ENCODE data around the gene NEB.
"Not testable (repeated sequence)": the region's sequence is repeated elsewhere in the genome, so short reads cannot be mapped to it uniquely, and the experiment has no call there.

NEB gene

DNA sequence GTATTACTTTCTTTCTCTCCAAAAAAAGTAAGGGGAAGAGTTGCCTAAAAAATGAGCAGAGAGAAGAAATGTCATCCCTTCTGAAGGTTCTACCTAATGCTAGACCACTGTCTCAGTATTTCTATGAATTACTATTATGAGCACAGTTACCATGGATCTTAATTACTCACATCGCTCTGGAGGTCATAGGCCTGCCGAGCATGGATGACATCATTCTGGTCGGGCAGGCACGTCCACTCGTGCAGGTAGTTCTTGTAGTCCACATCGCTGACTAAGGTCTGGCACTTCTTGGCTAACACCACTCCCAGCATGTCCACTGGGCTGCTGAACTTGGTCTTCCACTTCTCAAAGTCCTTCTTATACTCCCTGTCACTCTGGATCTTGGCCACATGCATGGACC lies 106.9 kb downstream of the NEB start:
- in situ Hi-C loops (cut with MboI; ENCODE audit: low pct_unique_long_range_greater_than_20kb, low sequenced_read_pairs), result no loop called here

DNA sequence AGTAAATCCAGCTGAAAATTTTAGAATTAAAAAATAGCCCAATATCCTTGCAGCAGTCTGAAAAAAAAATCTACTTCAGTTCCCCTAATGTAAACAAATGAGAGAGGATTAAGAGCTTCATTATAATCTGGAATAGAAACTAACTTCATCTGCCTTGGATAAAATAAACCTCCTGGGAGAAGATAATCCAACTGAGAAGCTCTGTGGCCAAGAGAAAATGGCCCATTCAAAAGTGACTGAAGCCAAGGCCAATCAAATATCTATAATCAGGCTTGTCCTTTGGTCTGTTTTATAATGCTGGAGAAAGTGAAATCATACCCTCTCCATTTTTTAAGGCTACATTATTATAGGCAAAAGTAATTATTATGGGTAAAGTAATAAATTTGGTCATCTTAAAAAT lies 110.0 kb downstream of the NEB start:
- in situ Hi-C loops (cut with MboI; ENCODE audit: low pct_unique_long_range_greater_than_20kb, low sequenced_read_pairs), result no loop called here

More for the DNA sequence above, 106.9 kb downstream of the NEB start:
- DNase-seq, result no peak

DNA sequence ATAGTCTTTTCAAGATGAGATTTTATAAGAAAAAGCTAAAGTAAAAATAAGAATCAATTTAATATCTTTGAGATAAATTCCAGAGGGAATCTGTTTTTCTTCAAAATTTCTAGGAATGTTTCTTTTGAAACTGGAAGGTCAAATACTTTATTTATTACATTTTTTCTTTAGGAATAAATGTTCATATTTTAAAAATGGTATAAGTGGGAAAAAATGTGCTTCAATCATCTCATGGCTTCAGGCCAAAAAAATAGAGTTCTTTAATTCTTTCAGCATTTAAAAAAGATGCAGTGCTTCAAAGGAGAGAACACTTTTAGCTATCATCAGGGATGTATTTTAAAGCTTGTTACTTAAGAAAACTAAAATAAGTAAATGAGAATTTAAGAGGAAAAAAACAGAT lies 110.6 kb downstream of the NEB start:
- in situ Hi-C loops (cut with MboI; ENCODE audit: low pct_unique_long_range_greater_than_20kb, low sequenced_read_pairs), result no loop called here
- DNase-seq, result no peak

More for the DNA sequence above, 110.0 kb downstream of the NEB start:
- no peak for DNase-seq

DNA sequence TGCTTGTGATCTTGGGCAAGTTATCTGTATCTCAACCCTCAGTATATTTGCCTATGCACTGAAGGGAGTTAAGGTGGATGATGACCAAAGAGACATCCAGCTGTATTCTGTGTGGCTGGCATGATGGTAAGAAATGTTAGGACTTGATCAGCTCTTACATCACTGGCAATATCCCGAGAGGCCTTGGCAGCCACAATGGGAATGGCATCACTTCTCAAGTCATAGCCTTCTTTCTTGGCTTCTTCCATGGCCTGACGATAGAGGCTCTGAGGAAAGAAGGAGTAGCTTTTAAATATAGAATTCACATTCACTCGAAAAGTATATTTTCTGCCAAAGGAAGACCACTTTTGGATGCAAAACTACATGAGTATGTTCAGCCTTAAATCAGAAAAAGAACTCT lies 113.5 kb downstream of the NEB start:
- DNase-seq, result no peak
- in situ Hi-C loops (cut with MboI; ENCODE audit: low pct_unique_long_range_greater_than_20kb, low sequenced_read_pairs), result no loop called here

DNA sequence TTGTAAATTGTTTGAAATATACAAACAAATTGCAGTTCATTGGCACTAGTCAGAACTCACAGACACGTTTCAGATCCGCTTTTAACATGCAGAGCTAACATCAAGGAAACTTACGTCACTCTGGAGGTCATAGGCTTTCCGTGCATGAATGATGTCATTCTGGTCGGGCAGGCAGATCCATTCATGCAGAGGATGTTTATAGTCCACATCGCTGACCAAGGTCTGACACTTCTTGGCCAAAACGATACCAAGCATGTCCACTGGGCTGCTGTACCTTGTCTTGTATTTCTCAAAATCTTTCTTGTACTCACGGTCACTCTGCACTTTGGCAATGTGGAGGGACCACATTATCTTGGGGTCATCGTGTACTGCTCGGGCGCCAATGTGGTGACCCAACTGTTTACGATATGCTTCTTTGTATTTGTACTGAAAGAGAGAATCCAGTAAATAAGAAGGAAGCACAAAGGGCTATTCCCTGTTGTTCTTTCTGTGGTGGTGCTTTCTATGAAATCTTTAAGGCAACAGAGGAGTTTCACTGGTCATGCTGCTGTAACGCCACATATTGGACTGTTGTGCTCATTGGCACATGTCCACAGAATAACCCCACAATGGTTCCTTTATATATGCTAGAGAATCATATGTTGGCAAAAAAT lies 114.8 kb downstream of the NEB start:
- no peak for DNase-seq
- in situ Hi-C loops (cut with MboI; ENCODE audit: low pct_unique_long_range_greater_than_20kb, low sequenced_read_pairs), result no loop called here

DNA sequence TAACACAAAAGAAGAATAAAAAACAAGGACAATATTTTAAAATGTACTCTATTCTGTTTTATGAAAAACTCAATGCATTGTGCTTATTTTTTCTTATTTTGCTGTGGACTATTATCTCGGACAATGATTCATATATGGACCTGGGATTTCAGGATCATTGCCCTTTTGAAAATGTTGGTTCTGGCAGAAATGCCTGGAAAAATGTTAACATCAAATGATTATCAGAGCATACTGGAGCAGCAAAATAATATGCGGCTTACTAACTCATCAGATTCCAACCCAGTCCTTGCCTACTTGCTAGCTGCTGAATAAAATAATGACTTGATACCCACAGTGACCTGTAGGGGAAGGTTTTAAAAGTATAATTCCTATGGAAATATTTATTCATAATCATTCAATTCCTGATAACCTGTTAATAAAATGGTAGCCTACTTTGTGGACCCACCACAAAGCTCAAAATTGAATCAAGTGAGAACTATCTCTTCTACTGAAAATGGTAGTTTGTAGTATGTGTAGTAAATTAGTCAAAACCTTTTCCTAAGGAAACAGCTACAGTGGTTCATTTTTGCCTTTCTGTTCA lies 117.4 kb downstream of the NEB start:
- DNase-seq, result no peak
- in situ Hi-C loops (cut with MboI; ENCODE audit: low pct_unique_long_range_greater_than_20kb, low sequenced_read_pairs), result no loop called here

DNA sequence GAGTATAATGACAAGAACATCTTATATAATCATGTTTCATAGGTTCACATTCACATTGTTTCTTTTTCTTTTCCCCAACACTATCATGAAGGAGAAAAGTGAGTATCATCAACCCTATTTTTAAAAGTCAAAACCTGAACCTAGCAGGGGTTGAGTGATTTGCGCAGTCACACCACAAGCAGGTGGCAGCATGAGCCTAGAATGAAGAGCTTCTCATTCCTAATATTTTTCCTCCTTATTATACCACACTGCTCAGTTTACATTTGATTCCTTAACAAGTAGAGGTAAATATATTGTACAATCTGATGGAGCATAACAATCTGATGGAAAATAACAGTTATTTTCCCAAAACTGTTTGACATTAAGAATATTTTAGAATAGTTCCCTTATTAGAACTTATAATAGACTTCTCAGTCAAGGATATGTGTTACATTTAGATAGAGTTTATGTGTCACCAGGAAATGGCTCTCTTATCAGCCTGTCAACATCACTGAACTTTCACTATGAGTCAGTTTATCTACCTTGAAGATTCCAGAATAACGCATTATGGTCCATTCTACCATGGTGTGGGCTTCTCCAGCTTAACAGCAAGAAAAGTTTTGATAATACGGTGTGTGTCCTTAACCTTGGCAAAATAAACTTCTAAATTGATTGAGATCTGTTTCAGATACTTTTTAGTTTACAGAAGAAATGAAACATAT lies 119.5 kb downstream of the NEB start:
- no peak for DNase-seq
- in situ Hi-C loops (cut with MboI; ENCODE audit: low pct_unique_long_range_greater_than_20kb, low sequenced_read_pairs), result no loop called here

DNA sequence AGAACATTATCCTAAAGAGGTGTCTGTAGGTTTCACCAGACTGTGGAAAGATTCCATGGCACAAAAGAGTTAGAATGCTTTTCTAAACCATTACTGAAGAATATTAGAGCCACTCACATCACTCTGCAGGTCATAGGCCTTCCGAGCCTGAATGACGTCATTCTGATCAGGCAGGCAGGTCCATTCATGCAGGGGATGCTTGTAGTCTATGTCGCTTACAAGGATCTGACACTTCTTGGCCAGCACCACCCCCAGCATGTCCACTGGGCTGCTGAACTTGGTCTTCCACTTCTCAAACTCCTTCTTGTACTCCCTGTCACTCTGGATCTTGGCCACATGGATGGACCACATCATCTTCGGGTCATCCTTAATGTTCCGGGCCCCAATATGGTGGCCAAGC lies 120.1 kb downstream of the NEB start:
- DNase-seq, result no peak
- in situ Hi-C loops (cut with MboI; ENCODE audit: low pct_unique_long_range_greater_than_20kb, low sequenced_read_pairs), result no loop called here

DNA sequence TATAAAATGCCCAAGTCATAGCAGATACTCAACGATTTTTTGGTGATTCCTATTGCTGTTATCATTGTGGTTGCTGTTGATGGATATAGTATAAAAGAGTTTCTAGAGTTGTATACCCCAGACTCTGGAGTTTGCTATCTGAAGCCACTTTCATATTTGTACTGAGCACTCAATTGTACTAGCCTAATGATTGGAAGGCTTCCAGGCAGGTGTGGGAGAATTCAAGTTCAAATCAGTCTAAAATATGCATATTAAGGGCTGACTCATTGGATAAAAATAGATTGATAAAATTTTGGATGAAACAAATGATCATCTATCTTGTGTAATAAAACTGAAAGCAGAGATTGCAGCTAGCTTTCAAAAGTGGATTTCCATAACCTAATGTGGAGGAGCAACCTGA lies 122.9 kb downstream of the NEB start:
- DNase-seq, result no peak
- in situ Hi-C loops (cut with MboI; ENCODE audit: low pct_unique_long_range_greater_than_20kb, low sequenced_read_pairs), result no loop called here

DNA sequence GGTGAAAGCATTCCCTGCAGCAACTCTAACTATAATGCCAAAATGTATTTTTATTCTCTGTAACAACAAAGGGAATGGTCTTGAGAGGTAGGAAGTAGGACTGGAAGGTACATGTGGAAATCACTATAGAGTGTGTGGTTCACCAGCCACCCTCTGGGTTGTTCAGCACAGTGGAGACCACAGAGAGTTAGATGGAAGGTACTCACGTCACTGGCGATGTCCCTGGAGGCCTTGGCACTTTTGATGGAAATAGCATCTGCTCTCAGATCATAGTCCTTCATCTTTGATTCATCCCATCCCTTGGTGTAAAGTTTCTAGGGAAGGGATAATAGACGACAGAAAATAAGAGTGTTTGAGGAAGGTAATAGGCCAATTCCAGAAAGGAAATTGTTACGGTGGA lies 124.0 kb downstream of the NEB start:
- in situ Hi-C loops (cut with MboI; ENCODE audit: low pct_unique_long_range_greater_than_20kb, low sequenced_read_pairs), result no loop called here
- DNase-seq, result no peak

DNA sequence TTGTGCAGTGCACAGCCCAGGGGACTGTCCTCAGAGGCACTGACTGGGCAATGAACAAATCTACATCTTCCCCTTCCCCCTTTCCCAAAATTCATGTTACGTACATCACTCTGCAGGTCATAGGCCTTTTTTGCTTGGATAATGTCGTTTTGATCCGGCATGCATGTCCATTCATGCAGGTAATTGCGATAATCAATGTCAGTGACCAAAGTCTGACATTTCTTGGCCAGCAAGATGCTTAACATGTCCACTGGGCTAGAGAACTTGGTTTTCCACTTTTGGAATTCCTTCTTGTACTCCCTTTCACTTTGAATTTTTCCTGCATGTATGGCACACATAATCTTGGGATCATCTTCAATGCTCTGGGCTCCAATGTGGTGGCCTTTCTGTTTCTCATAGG lies 124.6 kb downstream of the NEB start:
- DNase-seq, result no peak
- in situ Hi-C loops (cut with MboI; ENCODE audit: low pct_unique_long_range_greater_than_20kb, low sequenced_read_pairs), result no loop called here

DNA sequence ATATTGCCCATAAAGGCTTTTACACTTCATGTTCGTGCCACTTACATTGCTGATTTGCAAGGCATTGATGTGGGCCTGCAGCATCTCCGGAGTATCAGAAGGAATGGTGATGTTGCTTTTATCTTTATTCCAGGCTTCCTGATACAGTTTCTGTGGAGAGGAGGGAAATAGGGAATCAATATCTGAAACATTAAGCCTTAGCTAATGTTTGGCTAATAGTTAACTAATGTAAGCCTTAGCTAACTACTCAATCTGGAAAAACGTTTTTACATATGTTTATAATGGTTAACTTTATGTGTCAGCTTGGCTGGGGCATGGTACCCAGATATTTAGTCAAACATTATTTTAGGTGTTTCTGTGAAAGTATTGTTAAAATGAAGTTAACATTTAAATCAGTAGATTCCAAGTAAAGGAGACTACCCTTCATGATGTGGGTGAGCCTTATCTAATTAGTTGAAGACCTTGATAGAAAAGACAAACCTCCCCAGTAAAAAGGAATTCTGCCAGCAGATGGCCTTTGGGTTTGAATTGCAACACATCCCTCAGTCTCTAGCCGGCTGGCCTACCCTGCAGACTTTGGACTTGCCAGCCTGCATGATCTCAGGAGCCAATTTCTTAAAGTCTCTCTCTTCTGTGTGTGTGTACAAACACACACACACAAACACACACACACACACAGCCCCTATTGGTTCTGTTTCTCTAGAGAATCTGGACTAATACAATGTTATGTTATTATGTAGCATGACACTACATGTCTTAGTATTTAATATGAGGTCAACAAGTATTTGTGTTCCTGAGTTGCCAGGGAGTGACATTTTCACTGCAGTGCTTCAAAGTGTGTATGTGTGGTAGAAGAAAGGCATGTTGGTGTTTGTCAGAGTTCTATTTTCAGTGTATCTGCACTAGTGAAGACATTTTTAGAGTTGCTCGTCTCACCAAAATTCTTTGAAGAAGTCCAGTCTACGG lies 126.5 kb downstream of the NEB start:
- DNase-seq; in situ Hi-C loops (cut with MboI; ENCODE audit: low pct_unique_long_range_greater_than_20kb, low sequenced_read_pairs): not testable (repeated sequence)

DNA sequence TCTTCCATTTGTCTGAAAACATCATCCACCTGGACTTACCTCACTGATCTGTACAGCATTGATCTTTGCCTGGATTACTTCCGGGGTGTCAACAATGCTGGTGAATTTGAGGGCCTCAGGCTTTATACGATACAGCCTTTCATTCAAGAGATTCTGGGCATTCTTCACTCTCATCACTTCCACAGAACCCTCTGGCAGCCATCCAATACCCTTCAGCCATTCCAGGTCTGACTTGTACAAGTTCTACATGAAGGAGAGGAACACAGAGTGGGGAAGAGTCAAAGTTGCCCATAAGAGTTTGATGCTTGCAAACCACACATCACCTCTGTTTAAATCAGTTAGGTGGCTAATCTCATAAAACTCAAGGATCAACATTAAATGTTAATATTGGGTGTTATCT lies 130.7 kb downstream of the NEB start:
- in situ Hi-C loops (cut with MboI; ENCODE audit: low pct_unique_long_range_greater_than_20kb, low sequenced_read_pairs); DNase-seq: not testable (repeated sequence)

DNA sequence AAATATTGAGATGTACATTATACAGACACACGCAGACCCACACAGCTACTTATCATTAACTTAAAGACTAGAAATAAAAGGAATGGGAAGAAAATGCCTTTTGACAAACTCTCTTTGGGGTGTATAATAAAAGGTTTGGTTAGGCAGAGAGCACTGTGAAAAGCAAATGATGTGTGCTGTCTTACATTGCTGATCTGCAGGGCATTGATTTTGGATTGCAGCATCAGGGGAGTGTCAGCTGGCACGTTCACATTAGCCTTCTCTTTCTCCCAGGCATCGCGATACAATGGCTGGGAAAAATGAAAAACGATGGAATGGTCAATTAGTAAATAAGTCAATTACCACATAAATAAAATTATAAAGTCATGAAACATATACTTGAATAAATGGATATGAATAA lies 131.9 kb downstream of the NEB start:
- DNase-seq; in situ Hi-C loops (cut with MboI; ENCODE audit: low pct_unique_long_range_greater_than_20kb, low sequenced_read_pairs): not testable (repeated sequence)

DNA sequence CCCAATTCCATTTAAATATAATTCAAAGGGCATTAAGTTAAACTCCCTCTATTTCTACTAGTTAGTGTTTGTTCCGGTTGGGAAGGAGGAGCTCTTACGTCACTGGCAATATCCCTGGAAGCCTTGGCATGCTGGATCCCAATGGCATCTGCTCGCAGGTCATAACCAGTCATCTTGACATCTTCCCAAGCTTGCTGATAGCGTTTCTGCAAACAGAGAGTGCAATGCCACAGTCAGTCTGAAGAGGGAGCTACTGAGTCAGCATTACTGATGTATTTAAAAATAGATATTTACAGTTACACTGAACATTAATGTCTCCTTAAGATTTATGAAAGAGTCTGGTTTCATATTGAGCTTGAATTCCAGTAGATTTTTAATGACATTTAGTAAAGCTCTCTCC lies 132.5 kb downstream of the NEB start:
- DNase-seq; in situ Hi-C loops (cut with MboI; ENCODE audit: low pct_unique_long_range_greater_than_20kb, low sequenced_read_pairs): not testable (repeated sequence)

DNA sequence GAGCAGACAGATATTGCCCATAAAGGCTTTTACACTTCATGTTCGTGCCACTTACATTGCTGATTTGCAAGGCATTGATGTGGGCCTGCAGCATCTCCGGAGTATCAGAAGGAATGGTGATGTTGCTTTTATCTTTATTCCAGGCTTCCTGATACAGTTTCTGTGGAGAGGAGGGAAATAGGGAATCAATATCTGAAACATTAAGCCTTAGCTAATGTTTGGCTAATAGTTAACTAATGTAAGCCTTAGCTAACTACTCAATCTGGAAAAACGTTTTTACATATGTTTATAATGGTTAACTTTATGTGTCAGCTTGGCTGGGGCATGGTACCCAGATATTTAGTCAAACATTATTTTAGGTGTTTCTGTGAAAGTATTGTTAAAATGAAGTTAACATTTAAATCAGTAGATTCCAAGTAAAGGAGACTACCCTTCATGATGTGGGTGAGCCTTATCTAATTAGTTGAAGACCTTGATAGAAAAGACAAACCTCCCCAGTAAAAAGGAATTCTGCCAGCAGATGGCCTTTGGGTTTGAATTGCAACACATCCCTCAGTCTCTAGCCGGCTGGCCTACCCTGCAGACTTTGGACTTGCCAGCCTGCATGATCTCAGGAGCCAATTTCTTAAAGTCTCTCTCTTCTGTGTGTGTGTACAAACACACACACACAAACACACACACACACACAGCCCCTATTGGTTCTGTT lies 137.2 kb downstream of the NEB start:
- in situ Hi-C loops (cut with MboI; ENCODE audit: low pct_unique_long_range_greater_than_20kb, low sequenced_read_pairs); DNase-seq: not testable (repeated sequence)

DNA sequence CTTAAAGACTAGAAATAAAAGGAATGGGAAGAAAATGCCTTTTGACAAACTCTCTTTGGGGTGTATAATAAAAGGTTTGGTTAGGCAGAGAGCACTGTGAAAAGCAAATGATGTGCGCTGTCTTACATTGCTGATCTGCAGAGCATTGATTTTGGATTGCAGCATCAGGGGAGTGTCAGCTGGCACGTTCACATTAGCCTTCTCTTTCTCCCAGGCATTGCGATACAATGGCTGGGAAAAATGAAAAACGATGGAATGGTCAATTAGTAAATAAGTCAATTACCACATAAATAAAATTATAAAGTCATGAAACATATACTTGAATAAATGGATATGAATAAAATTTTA lies 142.4 kb downstream of the NEB start:
- in situ Hi-C loops (cut with MboI; ENCODE audit: low pct_unique_long_range_greater_than_20kb, low sequenced_read_pairs); DNase-seq: not testable (repeated sequence)

DNA sequence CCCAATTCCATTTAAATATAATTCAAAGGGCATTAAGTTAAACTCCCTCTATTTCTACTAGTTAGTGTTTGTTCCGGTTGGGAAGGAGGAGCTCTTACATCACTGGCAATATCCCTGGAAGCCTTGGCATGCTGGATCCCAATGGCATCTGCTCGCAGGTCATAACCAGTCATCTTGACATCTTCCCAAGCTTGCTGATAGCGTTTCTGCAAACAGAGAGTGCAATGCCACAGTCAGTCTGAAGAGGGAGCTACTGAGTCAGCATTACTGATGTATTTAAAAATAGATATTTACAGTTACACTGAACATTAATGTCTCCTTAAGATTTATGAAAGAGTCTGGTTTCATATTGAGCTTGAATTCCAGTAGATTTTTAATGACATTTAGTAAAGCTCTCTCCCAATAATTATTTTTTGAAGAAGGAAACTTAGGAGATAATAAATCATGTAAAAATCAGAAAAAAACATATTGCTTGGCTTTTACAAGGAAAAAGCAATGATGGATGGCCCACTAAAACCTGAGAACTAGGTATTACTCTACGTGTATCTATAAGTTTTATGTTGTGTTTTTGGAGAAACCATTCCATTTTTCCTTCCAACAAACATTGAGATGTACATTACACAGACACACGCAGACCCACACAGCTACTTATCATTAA lies 142.9 kb downstream of the NEB start:
- in situ Hi-C loops (cut with MboI; ENCODE audit: low pct_unique_long_range_greater_than_20kb, low sequenced_read_pairs); DNase-seq: not testable (repeated sequence)

Data from KBM-7 (cell line).